Tibial artery (tissue), 4 donors: ENCODE data around the gene DCAF16.

Experiments used
- DNase-seq, 2 donors: peaks; one replicate each; pipeline ENCODE4 v3.0.0-alpha.2; 2019
- H3K27ac ChIP-seq, 2 donors: fragments of 200-600 bp; sonication (generic) in 1 of 2; 1 replicate in 1 of 2; 2 replicates in 1 of 2; pipeline ENCODE4 v1.5.1; 2018 to 2019; ENCODE audit warnings: mild to moderate bottlenecking in 1 of 2
- H3K27me3 ChIP-seq, 2 donors: fragments of 200-600 bp; sonication (generic) in 1 of 2; one replicate each; pipeline versions ENCODE4 v1.5.1 to v1.6.0; 2016 to 2019
- H3K36me3 ChIP-seq, 3 donors: fragments of 200-600 bp; sonication (generic) in 2 of 3; one replicate each; pipeline ENCODE4 v1.5.1; 2016 to 2019; ENCODE audit warnings: mild to moderate bottlenecking in 2 of 3
- H3K4me1 ChIP-seq, 4 donors: fragments of 200-600 bp; sonication (generic) in 2 of 4; 1 replicate in 3 of 4; 2 replicates in 1 of 4; pipeline ENCODE4 v1.5.1; 2016 to 2019
- H3K4me3 ChIP-seq, 2 donors: fragments of 200-600 bp; sonication (generic) in 1 of 2; 1 replicate in 1 of 2; 2 replicates in 1 of 2; pipeline ENCODE4 v1.5.1; 2018 to 2019; ENCODE audit warnings: mild to moderate bottlenecking in 2 of 2
- H3K9me3 ChIP-seq, 3 donors: fragments of 200-600 bp; sonication (generic) in 1 of 3; one replicate each; pipeline ENCODE4 v1.5.1; 2016 to 2019
- CTCF ChIP-seq, 2 experiments: fragments of 200-600 bp in 1 of 2; fragments of 450-650 bp in 1 of 2; IDR thresholded peaks; one replicate each; pipeline ENCODE4 v1.5.1; 2017 to 2019; ENCODE audit warnings: antibody characterized with exemption in 2 of 2, mild to moderate bottlenecking in 1 of 2, moderate library complexity in 1 of 2
- intact Hi-C: fragments of 100-400 bp; cut with DNase I; formaldehyde crosslinking; loops from one replicate; pipeline ENCODE4 v1.15.0; 2023; ENCODE audit warnings: low total_unique reads

The DCAF16 gene

DNA sequence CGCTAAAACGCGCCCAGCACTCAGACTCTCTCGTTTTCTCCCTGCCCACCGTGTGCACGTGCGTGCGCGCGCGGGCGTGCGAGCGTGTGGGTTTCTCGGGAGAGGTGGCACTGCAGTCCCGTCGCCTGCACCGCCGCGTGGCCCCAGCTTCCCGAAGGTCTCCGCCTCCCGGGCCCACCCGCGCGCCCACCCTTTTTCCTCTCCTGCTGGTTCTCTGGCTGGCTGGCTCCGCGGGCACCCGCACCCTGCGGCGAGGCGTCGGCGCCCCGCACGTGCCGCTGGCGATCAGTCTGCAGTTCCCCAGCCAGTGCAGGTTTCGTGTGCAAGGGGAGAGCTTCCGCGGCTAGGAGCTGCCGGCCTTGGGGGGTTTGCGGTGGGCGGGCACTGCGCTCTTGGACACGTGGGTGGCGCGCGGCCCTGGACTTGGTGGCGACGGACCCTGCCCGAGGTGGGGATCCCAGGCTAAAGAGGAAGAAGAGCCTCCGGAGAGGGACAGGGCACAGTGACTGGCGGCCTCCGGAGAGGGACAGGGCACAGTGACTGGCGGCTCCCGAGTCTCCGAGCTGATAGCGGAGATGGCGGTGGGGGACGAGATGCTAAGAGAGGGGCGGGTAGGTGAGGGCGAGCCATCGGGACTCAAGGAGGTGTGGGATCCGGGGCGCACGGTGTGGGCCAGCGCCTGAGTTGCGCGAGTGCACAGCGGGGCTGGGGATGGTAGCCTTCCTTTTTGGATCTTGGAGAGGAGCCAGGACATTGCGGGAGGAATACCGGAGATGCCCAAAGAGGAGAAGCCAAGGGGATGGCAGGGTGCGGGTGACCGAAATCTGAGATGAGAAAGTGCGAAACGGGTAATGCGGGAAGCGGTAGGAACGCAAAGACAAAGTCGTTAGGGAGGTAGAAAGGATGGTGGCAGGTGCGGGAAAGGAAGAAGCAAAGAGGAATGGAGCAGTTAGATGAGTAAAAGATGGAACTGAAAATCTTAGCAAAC lies 29.0 kb downstream of the DCAF16 start, which contains the start of gene FAM184B:
FAM184B (minus strand) TSS at position 322 of the 988 bp plus-strand sequence. CDS start 322 bp downstream, outside the sequence.
- Histone ChIP-seq H3K9me3 (no peaks in the 10 kb centered on the region), H3K4me1 (peaks cover 0 to 23% (median 19%) of the 10 kb centered on the region in 4 donors), H3K27ac (no peak within 1 kb of the TSS), H3K27me3 (peaks cover 0 to 30% of the 10 kb centered on the region in 2 donors), H3K36me3 (no peaks in the 10 kb centered on the region), H3K4me3 (peak within 1 kb of the TSS; percentile 26 to 38)
- no peak for DNase-seq
- intact Hi-C loops: no loop called here
- no peak for TF ChIP-seq CTCF (IDR thresholded peaks at IDR 0.05)

DNA sequence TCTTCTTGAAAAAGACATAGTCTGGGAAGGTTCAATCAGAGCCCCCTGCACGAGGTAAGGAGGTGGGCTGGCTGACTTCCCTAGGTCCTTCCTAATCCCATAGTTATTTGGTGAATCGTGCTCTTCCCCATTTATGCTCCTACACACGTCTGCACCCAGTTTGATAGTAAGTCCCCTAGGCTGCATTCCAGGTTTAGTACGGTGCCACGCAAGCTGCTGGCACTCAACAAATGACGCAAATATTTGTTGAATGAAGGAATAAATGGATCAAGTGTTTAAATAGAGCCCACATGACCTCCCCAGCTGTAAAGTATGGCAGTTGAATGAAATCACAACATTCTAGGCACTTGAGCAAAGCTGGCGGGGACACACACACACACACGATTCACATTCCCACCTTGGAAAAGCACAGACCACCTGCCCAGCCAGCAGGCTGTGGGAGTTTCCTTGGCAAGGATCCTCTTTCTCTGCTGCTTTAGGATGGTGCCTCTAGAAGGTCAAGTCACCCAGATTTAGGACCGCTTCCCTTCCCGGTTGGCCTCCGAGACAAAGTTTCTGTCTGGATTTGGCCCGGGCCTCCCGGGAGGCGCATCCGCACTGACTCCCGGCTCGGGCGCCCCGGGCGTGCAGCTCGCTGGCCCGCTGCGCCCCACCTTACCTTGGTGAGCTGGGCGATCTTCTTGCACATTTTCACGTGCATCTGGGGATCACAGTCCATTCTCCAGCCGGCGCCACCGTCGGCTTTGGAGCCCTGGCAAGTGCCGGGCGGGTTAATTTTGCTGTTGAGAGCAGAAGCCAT lies 29.9 kb downstream of the DCAF16 start:
- TF ChIP-seq CTCF (IDR thresholded peaks at IDR 0.05): no peak
- no peak overlapping the region for H3K27ac ChIP-seq
- peak overlapping the region; percentile 26 to 38 for H3K4me3 ChIP-seq
- no peak for DNase-seq
- peaks cover 0 to 30% of the 10 kb centered on the region in 2 donors for H3K27me3 ChIP-seq
- H3K4me1 ChIP-seq: peaks cover 0 to 23% (median 19%) of the 10 kb centered on the region in 4 donors
- no peaks in the 10 kb centered on the region for H3K36me3 ChIP-seq
- no peaks in the 10 kb centered on the region for H3K9me3 ChIP-seq
- intact Hi-C loops: no loop called here

DNA sequence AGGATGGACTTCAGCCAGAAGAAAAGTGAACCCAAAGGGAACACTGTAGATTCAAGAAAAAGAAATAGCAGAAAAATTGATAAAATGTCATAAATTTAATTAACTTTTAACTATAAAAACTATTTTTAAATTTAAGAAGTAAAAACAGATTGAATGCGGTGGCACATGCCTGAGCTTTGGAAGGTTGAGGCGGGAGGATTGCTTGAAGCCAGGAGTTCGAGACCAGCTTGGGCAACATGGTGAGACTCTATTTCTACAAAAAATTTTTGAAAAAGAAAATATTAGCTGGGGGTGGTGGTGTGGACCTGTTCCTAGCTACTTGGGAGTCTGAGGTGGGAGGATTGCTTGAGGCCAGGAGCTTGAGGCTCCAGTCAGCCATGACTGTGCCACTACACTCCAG lies 32.1 kb downstream of the DCAF16 start:
- Histone ChIP-seq H3K9me3 (no peaks in the 10 kb centered on the region), H3K36me3 (no peaks in the 10 kb centered on the region), H3K27me3 (peaks cover 0 to 30% of the 10 kb centered on the region in 2 donors), H3K4me3 (no peak overlapping the region), H3K4me1 (peaks cover 0 to 23% (median 19%) of the 10 kb centered on the region in 4 donors), H3K27ac (no peak overlapping the region)
- no peak for DNase-seq
- intact Hi-C loops: no loop called here
- TF ChIP-seq CTCF (IDR thresholded peaks at IDR 0.05): no peak

DNA sequence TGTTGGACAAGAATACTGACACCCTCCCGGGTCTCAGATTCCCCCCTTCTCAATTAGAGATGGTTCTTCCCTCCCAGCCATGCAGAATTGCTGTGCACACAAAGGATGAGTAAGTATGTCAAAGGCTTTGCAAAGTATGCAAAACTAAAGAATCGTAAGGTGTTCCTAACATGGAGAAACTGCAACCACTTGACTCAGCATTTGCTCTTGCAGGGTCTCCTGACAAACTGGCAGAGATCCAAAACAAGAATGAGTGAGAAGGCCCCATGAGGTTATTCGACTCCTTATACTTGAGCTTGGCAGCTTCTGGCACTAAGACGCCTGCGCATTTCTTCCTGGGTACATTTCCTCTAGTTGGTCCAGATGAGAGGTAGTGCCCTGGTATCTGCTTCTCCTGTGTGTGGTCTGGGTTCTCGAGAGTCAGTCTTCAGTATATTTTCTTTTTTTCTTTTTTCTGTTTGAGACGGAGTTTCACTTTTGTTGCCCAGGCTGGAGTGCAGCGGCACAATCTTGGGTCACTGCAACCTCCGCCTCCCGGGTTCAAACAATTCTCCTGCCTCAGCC lies 37.3 kb downstream of the DCAF16 start:
- no peak for DNase-seq
- no peak overlapping the region for H3K4me3 ChIP-seq
- intact Hi-C loops: no loop called here

More for the DNA sequence above, 37.3 kb downstream of the DCAF16 start:
- TF ChIP-seq CTCF (IDR thresholded peaks at IDR 0.05): no peak
- H3K9me3 ChIP-seq: no peaks in the 10 kb centered on the region
- H3K36me3 ChIP-seq: no peaks in the 10 kb centered on the region
- H3K27ac ChIP-seq: no peak overlapping the region
- H3K27me3 ChIP-seq: no peaks in the 10 kb centered on the region
- no peaks in the 10 kb centered on the region for H3K4me1 ChIP-seq
